WERI-Rb-1 (cell line): ENCODE measurements around the gene SLC22A5.
"Not testable (repeated sequence)": the region's sequence is repeated elsewhere in the genome, so short reads cannot be mapped to it uniquely, and the experiment has no call there.

ENCODE experiments used
- DNase-seq: peaks from one replicate; pipeline ENCODE4 v3.0.0-alpha.2; 2020
- H3K27ac ChIP-seq: fragments of 250-450 bp; sonication (Bioruptor Pico); 2 replicates; pipeline ENCODE4 v1.5.1; 2020; ENCODE audit warnings: mild to moderate bottlenecking, moderate library complexity
- H3K27me3 ChIP-seq: fragments of 250-450 bp; sonication (Bioruptor Pico); 2 replicates; pipeline ENCODE4 v1.5.1; 2021; ENCODE audit warnings: mild to moderate bottlenecking, low read depth, moderate library complexity; ENCODE audit not compliant: insufficient read depth, severe bottlenecking
- H3K36me3 ChIP-seq: fragments of 250-450 bp; sonication (Bioruptor Pico); 2 replicates; pipeline ENCODE4 v1.5.1; 2020; ENCODE audit warnings: mild to moderate bottlenecking, moderate library complexity
- H3K4me3 ChIP-seq: 2 replicates; pipeline ENCODE4 v1.5.1; 2011; ENCODE audit warnings: low read depth, mild to moderate bottlenecking, control low read depth, low read length
- H3K9me3 ChIP-seq: fragments of 250-450 bp; sonication (Bioruptor Pico); 2 replicates; pipeline ENCODE4 v1.5.1; 2021; ENCODE audit warnings: mild to moderate bottlenecking, moderate library complexity; ENCODE audit not compliant: severe bottlenecking
- TF ChIP-seq, protein P1 (sequence below): IDR thresholded peaks from 2 replicates; pipeline ENCODE4 v1.5.1; 2011; ENCODE audit warnings: low read depth, mild to moderate bottlenecking, control low read depth, inconsistent platforms, low read length

The SLC22A5 gene

DNA sequence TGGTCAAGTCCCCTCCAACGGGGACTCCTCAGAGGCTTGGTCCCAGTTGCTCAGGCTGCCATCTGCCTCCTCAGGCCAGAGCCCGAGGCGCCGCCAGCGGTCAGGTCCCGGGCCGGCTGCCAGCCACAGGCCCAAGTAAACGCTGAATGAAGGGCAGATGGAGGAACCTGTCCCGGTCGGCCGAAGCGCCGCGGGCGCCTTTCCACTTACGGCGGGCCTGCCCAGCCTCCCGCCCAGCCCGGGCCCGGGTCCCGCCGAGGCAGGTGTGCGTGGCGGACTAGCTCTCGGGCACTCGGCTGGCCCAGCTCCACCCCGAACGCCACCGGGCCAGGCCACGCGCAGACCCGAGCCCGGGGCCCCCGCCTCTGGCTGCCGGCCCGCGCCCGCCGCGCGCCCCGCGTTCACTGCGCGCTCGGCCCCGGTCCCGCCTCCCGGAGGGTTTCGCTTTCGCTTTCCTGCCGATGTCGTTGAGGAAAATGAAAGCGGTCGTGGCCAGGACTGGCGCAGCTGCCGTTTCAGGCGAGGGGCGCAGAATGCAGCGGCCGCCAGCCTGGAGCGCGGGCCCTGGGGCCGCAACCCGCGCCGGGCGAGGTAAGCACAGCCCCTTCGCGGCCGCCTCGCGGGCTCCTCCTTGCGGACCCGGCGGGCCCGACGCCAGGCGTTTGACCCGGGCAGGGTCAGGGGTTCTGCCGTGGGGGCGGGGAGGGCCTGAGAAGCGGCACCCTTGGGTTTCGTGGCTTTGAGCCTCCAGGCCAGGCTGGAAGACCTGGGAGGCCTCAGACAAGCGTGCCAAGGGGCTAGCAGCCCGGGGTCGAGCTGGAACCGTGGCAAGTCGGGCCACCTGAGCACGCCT, 41.2 kb downstream of the SLC22A5 start:
- no peaks in the 10 kb centered on the region for H3K36me3 ChIP-seq
- no peaks in the 10 kb centered on the region for H3K27me3 ChIP-seq
- peak; percentile 84 for DNase-seq
- peak overlapping the region; percentile 84 for H3K27ac ChIP-seq
- H3K4me3 ChIP-seq = peak overlapping the region; percentile 69
- TF ChIP-seq, protein P1, sequence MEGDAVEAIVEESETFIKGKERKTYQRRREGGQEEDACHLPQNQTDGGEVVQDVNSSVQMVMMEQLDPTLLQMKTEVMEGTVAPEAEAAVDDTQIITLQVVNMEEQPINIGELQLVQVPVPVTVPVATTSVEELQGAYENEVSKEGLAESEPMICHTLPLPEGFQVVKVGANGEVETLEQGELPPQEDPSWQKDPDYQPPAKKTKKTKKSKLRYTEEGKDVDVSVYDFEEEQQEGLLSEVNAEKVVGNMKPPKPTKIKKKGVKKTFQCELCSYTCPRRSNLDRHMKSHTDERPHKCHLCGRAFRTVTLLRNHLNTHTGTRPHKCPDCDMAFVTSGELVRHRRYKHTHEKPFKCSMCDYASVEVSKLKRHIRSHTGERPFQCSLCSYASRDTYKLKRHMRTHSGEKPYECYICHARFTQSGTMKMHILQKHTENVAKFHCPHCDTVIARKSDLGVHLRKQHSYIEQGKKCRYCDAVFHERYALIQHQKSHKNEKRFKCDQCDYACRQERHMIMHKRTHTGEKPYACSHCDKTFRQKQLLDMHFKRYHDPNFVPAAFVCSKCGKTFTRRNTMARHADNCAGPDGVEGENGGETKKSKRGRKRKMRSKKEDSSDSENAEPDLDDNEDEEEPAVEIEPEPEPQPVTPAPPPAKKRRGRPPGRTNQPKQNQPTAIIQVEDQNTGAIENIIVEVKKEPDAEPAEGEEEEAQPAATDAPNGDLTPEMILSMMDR = peak; percentile 84
- no peaks in the 10 kb centered on the region for H3K9me3 ChIP-seq

DNA sequence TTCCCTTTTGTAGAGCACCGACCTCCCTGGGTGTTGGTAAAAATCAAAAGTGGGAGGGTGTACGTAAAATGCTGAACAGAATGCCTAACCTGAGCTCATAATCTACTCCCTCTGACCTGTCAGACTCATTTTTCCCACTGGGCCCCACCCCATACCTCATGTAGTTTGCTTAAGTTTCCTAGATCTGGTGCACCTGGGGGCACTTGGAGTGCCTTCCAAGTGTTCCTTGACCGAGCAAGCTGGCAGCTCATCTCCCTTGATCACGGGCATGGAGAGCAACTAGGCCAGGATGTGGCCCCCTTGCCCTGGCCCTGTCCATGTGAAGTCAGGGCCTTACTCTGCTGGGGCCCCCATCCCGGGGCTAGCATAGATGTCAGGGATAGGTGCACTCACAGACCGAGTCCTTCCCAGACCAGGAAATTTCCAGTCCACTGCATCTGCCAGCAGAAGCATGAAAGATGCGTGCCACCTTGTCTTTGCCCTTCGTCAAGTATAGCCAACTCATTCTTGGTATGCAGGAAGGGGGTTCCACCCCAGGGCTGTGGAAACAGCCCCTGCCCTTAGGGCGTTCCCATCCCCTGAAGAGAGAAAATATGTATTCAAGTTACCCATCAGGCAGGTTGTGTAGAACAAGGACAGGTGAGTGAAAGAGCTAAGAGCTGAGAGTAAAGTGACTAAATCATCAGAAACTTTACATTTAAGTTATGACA, 41.9 kb downstream of the SLC22A5 start:
- Histone ChIP-seq H3K27me3 (no peaks in the 10 kb centered on the region), H3K4me3 (peak overlapping the region; percentile 69), H3K9me3 (no peaks in the 10 kb centered on the region), H3K36me3 (no peaks in the 10 kb centered on the region), H3K27ac (peak overlapping the region; percentile 84)
- no peak for DNase-seq
- TF ChIP-seq, protein P1 = no peak

DNA sequence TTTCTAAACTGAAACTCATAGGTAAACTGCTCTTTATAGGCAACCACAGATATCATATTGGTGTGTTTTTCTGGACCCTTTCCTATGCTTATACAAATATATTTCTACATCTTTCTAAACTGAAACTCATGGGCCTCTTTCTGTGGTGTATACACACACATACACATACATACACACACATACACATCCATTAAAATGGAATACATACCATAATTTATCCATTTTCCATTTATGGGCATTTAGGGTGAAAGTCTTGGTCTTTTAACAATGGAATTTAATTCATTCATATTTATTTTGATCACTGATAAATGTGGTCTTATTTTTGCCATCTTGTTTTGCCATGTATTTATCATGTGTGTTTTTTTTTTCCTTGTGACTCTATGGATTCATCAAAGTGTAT, 44.1 kb downstream of the SLC22A5 start:
- no peak for DNase-seq
- H3K36me3 ChIP-seq = no peaks in the 10 kb centered on the region
- H3K4me3 ChIP-seq = no peak overlapping the region
- H3K9me3 ChIP-seq = no peaks in the 10 kb centered on the region
- H3K27me3 ChIP-seq = no peaks in the 10 kb centered on the region
- H3K27ac ChIP-seq = no peak overlapping the region
- TF ChIP-seq, protein P1 = no peak

DNA sequence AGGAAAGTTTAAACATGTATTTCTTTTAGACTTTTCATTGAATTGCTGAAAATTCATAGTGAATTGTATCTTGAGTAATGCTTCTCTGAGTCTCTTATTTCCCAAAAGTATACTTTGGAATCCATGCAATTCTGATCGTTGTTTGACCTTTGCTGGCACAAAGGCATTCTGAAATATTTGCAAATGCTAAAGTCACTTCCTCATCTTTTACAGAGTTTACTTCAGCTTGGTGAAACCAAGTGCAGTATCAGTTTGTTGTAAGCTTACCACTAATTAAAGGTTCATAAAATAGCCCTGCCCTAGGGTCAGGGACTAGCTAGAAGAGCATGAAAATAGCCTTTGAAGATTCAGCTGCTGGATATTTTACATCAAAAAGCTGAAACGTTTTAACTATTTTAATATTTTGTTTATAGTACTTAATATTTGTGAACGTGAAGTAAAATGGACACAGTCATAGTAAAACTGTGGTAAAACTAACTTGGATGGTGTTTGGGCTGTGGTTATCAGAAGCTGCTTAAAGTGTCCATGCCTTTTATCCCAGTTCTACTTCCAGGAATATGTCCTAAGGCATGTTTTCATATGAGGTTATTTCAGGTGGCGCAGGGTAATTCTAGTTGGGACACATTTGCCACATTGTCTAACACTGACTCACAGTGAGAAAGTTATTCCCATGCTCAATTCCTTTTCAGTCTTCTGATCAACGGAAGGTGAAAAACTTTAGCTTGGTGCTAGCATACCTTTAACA, 45.3 kb downstream of the SLC22A5 start:
- Histone ChIP-seq H3K27me3 (no peaks in the 10 kb centered on the region), H3K27ac (no peak overlapping the region), H3K36me3 (no peaks in the 10 kb centered on the region), H3K4me3 (no peak overlapping the region), H3K9me3 (no peaks in the 10 kb centered on the region)
- TF ChIP-seq, protein P1 = no peak
- no peak for DNase-seq

DNA sequence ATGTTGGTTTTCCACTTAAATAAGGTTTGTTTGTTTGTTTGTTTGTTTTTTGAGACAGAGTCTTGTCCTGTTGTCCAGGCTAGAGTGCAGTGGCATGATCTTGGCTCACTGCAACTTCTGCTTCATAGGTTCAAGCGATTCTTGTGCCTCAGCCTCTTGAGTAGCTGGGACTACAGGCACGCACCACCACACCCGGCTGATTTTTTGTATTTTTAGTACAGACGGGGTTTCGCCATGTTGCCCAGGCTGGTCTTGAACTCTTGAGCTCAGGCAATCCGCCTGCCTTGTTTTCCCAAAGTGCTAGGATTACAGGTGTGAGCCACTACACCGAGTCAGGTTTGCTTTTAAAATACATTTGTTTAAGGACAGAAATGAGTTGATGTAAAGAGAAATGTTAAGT, 46.0 kb downstream of the SLC22A5 start:
- H3K27me3 ChIP-seq, DNase-seq, H3K9me3 ChIP-seq, H3K36me3 ChIP-seq, H3K4me3 ChIP-seq, H3K27ac ChIP-seq: not testable (repeated sequence)
